Hematopoietic multipotent progenitor cell (in vitro differentiated cells): ENCODE results near the gene GABRB2. TPM values are rescaled to one million over a fixed set of nuclear protein-coding genes. Genes with fewer than 3 reads are reported as not detected.

Source experiments
- DNase-seq, 3 donors: peaks; one replicate each; pipeline ENCODE4 v3.0.0-alpha.2; 2011 to 2015; ENCODE audit warnings: low read depth in 2 of 3, low spot score in 2 of 3
- total RNA-seq: library from RNA; depleted of rRNA; stranded (reverse); fragments of >200 nt; gene quantifications from one replicate; pipeline ENCODE4 v1.2.3, GENCODE V29; 2012

GABRB2 gene
- total RNA-seq, 1 donor = under 0.01 TPM

DNA sequence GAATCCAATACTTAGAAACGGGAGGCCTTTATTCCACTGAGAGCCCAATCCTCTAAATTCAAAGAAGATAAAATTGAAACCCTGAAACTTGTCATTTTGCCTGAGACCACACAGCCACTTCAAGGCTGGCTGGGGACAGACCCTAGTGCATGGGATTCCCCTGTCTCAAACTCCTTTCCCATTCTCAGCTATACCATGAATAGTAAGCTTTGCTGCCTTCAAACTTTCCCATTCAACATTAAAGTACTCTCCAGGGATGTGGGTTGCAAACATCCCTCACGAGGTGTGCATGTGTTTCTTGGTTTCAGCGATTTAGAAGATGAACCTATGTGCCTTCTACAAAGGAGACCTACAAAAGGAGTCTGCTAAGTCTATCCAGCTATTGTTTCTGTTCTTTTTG is 64.6 kb downstream of the GABRB2 start:
- DNase-seq = no peak

GRCh38 chr5:161471211-161471950 is 75.1 kb downstream of the GABRB2 start:
- DNase-seq = no peak

- no peak for DNase-seq
Observed at GRCh38 chr5:161467703-161468102, 78.8 kb downstream of the GABRB2 start.

- no peak for DNase-seq
Observed at GRCh38 chr5:161460741-161461140, 85.8 kb downstream of the GABRB2 start.

- no peak for DNase-seq
Observed at GRCh38 chr5:161446655-161447054, 99.9 kb downstream of the GABRB2 start.

- DNase-seq = no peak
Observed at GRCh38 chr5:161442471-161442870, 104.1 kb downstream of the GABRB2 start.

DNA sequence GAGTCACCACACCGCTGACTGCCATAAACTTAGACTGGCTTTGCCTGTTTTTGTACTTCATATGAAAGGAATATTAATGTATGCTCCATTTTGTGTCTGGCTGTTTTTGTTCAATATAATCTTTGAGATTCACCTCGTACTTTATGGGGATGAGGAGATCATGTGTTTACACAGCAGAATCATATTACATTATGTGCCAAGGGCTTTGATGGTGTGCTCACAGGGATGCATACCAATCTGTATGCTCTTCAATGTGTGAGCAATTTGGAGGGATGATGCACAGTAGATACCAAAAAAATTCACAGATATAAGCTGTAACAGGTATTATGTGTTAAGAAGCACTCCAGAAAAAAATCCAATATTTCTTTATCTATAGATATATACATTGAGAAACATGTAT is 113.7 kb downstream of the GABRB2 start:
- DNase-seq = no peak

DNA sequence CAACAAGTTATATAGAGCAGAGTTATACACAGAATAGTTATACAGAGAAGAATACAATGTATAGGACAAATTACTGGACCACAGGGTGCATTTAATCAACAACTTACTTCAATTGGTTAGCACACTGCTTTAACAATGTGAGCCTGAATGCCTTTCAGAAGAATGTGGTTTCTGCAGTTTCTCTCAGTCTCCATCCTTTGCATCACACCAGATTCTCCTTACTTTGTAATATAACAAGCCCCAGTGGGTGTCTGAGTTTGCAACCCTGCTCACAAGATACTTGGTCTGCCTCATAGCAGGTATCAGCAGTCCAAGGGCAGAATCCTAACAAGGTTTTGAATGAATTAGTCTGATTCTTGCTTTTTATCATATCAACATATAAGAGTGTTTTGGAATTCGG is 114.6 kb downstream of the GABRB2 start:
- DNase-seq = no peak

DNA sequence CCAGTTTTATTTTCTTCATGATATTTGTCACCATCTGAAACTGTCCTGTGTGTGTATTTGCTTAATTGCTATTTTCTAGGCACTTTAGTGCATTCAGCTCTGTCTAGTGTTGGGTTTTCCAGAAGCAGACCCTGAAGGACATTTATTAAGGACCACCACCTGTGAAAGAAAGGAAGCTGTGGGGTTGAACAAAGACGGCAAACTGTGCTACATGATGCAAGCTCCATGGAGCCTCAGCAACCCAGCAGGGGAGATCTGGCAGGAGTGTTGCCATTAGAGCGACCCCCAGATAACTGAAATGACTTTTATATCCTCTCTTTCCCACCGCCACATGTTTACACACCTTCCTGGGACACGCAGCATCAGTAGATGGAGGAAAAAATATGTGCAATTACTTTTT is 125.5 kb downstream of the GABRB2 start:
- no peak for DNase-seq

- DNase-seq = no peak
Observed at GRCh38 chr5:161420521-161420920, 126.0 kb downstream of the GABRB2 start.

DNA sequence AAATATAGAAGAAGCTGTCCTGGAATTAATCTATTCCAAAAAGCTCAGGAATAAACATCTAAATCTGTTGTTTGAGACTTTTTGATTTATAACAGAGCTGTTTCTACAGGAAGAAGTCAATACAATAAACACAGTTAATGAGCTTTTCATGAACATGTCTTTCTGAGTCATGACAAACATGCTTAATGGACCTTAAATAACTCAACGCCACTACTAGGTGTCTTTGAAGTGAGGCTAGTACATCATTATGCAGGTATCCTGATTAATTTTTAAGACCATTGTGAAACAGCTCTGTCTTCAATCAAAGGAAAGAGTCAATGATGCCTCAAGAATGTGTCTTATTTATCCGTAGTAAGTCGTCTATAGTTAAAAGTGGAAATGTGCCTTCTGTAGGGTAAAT is 131.6 kb downstream of the GABRB2 start:
- no peak for DNase-seq

DNA sequence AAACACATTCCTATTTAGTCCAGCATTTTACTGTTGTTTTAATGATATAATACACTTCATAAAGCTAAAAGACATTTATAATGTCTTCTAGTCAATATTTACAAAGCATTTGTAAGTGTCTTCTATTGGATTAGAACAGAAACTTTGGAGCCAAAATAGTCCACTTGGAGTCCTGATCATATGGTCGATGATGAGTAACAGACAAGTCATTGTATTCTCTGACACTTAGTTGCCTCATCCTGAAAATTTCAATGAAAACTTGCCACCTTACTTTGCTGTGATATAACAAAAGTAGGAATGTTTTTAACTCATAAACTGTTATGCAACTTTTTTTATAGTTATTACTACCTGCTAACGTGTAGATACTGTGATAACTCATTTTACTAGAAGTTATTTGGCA is 132.5 kb downstream of the GABRB2 start:
- no peak for DNase-seq

- no peak for DNase-seq
Observed at GRCh38 chr5:161412792-161413191, 133.7 kb downstream of the GABRB2 start.

DNA sequence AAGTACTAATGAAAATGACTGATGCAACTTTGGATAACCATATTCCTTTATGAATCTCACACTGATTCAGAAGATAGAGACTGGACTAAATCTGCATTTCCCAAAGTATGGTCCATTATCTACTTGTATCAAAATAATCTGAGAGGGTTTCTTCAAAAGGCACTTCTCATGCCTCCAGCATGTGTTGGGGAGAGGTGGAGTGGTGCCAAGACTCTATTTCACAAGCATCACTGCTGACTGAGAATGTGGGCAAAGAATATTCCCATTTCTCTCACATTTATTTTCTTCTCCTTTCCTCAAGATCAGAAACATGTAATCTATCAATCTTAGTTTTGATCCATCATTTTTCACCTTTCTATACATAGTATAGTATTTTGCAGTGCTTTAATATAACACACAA is 135.4 kb downstream of the GABRB2 start:
- DNase-seq = no peak

DNA sequence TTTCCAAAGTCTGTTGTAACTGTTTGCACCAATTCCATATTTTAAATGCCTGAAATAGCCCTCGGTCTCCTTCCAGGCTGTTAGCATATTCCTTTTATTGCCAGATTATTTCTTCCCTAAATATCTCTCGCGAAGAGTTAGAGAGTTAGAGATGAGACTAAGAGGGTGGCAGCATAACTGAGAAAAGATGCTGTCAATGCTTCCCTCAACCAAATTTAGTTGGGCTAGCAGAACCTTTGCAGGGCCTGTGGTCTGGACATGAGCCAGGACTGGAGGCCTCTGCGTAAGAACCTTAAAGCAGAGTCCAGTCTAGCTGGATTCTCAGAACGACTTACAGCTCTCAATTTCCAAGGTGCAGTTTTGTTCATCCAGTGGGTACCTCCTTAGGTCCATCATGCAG is 135.9 kb downstream of the GABRB2 start:
- DNase-seq = no peak

DNA sequence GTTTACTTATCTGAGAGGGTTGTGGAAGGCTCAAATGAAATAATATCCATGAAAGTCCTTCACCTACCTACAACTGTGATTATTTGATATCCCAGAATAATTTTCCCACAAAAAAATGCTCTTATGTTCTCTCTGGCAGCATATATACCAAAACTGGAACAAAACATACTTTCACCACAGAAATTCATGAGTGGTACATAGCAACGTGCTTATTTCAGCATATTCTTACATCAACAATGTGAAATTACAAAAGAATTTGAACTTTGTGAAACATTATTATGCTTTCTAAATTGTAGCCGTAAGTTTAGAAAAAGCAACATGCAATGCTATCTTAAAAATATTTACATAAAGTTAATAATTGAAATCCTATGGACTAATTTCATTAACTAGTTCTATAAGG is 137.1 kb downstream of the GABRB2 start:
- no peak for DNase-seq

- DNase-seq = no peak
Observed at GRCh38 chr5:161406880-161407279, 139.6 kb downstream of the GABRB2 start.

GRCh38 chr5:161403996-161404395 is 142.5 kb downstream of the GABRB2 start:
- DNase-seq = no peak

DNA sequence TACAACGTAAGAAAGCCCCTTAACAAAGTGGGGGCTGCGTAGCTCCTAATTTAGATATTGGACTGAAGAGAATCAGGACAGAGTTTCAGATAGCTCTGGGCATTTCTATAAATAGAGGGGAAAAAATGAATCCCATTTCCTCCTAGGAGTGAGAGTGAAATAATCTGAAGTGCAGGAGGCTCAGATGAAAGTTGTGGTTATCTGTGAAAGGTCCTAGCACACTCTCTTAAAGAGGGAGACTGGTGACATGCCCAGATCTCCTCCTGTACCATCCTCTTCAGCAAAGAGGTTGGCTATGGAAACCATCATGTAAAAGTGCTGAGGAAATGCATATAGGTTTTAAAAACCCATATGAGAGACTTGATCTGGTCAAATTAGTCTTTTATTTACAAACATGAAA is 143.4 kb downstream of the GABRB2 start:
- DNase-seq = no peak

DNA sequence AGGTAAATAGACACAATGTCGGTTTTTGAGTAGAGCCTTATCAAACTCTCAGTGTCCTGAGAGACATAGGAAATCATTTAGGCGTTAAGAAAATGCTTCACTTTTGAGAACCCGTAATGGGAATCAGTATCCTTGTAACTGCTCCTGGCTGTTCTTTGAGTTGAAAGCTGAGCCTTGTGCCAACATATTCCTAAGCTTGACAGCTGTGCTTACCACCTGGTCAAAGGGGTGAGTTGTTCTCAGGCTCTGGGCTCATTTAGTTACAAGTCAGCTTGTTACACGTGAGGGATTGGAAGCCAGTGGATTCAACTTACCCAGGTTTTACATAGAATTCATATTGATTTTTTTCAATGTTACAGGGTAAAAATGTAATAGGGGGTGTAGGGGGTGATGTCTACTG is 145.9 kb downstream of the GABRB2 start:
- DNase-seq = no peak

GRCh38 chr5:161399996-161400562 is 146.4 kb downstream of the GABRB2 start:
- DNase-seq = no peak

GRCh38 chr5:161397448-161397847 is 149.1 kb downstream of the GABRB2 start:
- no peak for DNase-seq

DNA sequence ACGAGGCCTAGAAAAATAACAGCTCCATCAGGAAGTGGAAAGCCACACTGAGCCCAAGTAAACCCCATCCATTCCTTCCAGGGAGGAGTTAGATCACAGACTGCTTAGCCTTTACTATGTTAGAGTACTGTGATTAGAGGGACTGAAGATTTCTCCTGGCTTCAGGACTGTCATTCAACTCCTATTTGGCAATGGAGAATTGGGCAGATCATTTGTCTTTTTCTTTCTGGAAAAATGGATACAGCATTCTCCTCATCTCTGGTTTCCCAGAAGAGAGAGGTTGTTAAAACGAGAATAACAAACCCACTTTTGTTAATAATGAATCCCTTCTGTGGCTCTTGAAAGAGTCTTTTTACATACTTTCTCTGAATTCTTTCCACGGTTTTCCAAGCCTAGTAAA is 150.4 kb downstream of the GABRB2 start:
- DNase-seq = no peak
